SK-N-MC (cell line): ENCODE results near the gene HSD17B12.

ENCODE experiments used
- EZH2 ChIP-seq: fragments of 200-600 bp; sonication (generic); IDR thresholded peaks from one replicate; pipeline ENCODE4 v1.6.1; 2017; ENCODE audit warnings: antibody characterized with exemption
- FOXP2 ChIP-seq: optimal IDR thresholded peaks from 2 replicates; pipeline ENCODE3; 2011; ENCODE audit warnings: mild to moderate bottlenecking, moderate library complexity; ENCODE audit not compliant: insufficient read depth; ENCODE audit errors: extremely low read length, control extremely low read depth
- POLR2AphosphoS5 ChIP-seq: IDR thresholded peaks from 2 replicates; pipeline ENCODE4 v1.6.1; 2012; ENCODE audit warnings: mild to moderate bottlenecking, low read depth, low read length, borderline replicate concordance

- TF ChIP-seq EZH2 (no peak), POLR2AphosphoS5 (no peak), FOXP2 (no peak)
These were observed 152.0 kb downstream of the HSD17B12 start for GRCh38 chr11:43832536-43832935.
